Measurements from ENCODE around the gene B4GALT3. TPM values are rescaled to one million over a fixed set of nuclear protein-coding genes. Genes with fewer than 3 reads are reported as not detected.

B4GALT3 gene
- total and polyA plus RNA-seq, 2 of the 4 experiments (the other 2 are of a cell fraction): 19.9 to 36.0 TPM

GRCh38 chr1:161200421-161200991 lies 23.2 kb upstream of the B4GALT3 start:
- Histone ChIP-seq H4K20me1 (ENCODE audit: insufficient read depth, low read length) (no peaks in the 10 kb centered on the region), H4K5ac (ENCODE audit: low read depth, low read length) (peak overlapping the region; percentile 84), H3K27me3 (ENCODE audit: control insufficient read depth, insufficient read depth, low read length) (no peaks in the 10 kb centered on the region), H2BK5ac (ENCODE audit: low read depth, low read length, poor library complexity, severe bottlenecking) (peak overlapping the region; percentile 90), H2AFZ (replicated peaks; ENCODE audit: low read length, poor library complexity) (peak overlapping the region; percentile 98), H3K36me3 (ENCODE audit: control insufficient read depth, insufficient read depth, low read length) (peaks cover 5% of the 10 kb centered on the region; the same call in 1 of the 2 replicates), H2AK9ac (replicated peaks; ENCODE audit: low read depth, low read length, poor library complexity) (peak overlapping the region; percentile 94), H3K4me3 (ENCODE audit: insufficient read depth, low read depth, low read length) (no peak overlapping the region), H4K91ac (ENCODE audit: insufficient read depth, low read depth, low read length) (peak overlapping the region; percentile 98), H2BK120ac (ENCODE audit: low read depth, low read length) (peak overlapping the region; percentile 95; the same call in 1 of the 2 replicates), H3K79me1 (ENCODE audit: low read depth in 1 of 2, low read length in 2 of 2) (peaks cover 14 to 28% of the 10 kb centered on the region in 2 experiments), H3K4me2 (ENCODE audit: low read depth, low read length) (no peak overlapping the region), H3K56ac (ENCODE audit: extremely low read depth, insufficient read depth, low read length) (no peak overlapping the region), H4K8ac (ENCODE audit: low read depth in 2 of 2, low read length in 2 of 2) (peak overlapping the region; percentile 85 to 96; a peak in 3 of 4 replicates), H2BK20ac (ENCODE audit: low read depth, low read length) (0 out of 2 replicates have a peak overlapping the region, but pooled peaks have one; percentile 66), H3K4ac (ENCODE audit: low read depth, low read length) (peak overlapping the region; percentile 94), H3K9me3 (ENCODE audit: control insufficient read depth, insufficient read depth, low read length) (no peaks in the 10 kb centered on the region), H3K14ac (replicated peaks; ENCODE audit: low read depth, low read length) (peak overlapping the region; percentile 99; the same call in 1 of the 2 replicates), H2AK5ac (ENCODE audit: low read depth, low read length) (peak overlapping the region; percentile 94), H3K4me1 (ENCODE audit: control insufficient read depth, insufficient read depth, low read length) (peaks cover 31% of the 10 kb centered on the region), H2BK15ac (ENCODE audit: low read depth, low read length) (peak overlapping the region; percentile 59; the same call in 1 of the 3 replicates), H3K9ac (ENCODE audit: low read depth, low read length) (no peak overlapping the region), H3K9me1 (ENCODE audit: insufficient read depth, low read length) (peaks cover 24% of the 10 kb centered on the region), H3K23ac (ENCODE audit: low read depth, low read length) (peak overlapping the region; percentile 74; the same call in 1 of the 2 replicates), H3K18ac (ENCODE audit: low read depth, low read length) (no peak overlapping the region), H3K27ac (ENCODE audit: insufficient read depth, low read length) (peak overlapping the region; percentile 88; the same call in 1 of the 2 replicates)
- CTCF ChIA-PET: interaction anchor here (0.5 to 0.6 kb wide), 3 partner anchors 88 to 296 kb away, joined by 3 read pairs; no protein-coding TSS in a partner anchor
- ATAC-seq (ENCODE audit: low read depth): no peak
- dilution Hi-C loops (cut with HindIII; ENCODE audit: low sequenced_read_pairs, unreplicated experiment): no loop called here
- in situ Hi-C loops (cut with MboI; ENCODE audit: low sequenced_read_pairs): no loop called here
- POLR2A ChIA-PET (ENCODE audit: unreplicated experiment): interaction anchor here (0.5 kb wide), 1 partner anchor 72 kb away, joined by 3 read pairs; no protein-coding TSS in a partner anchor
- no peak for DNase-seq
- whole genome bisulfite sequencing, 2 experiments (ENCODE audit: extremely low coverage in 2 of 2, insufficient read length in 1 of 2): no CpG with 5 or more reads among the region's 5 CpGs
- intact Hi-C loops (cut with micrococcal nuclease): no loop called here
- TF ChIP-seq BHLHE40 (IDR thresholded peaks at IDR 0.05; ENCODE audit: low read depth, low read length) (no peak), MAZ (IDR thresholded peaks at IDR 0.05; ENCODE audit: borderline replicate concordance, low read depth, low read length) (no peak), RFX5 (IDR thresholded peaks at IDR 0.05; ENCODE audit: low read depth, low read length) (no peak), FOS (IDR thresholded peaks at IDR 0.05; ENCODE audit: low read depth, low read length) (no peak), SMC3 (IDR thresholded peaks at IDR 0.05; ENCODE audit: low read depth, low read length) (no peak), CTCF (conservative IDR thresholded peaks at IDR 0.05; ENCODE audit: low read depth, low read length) (no peak), CEBPB (IDR thresholded peaks at IDR 0.05; ENCODE audit: low read depth, low read length) (no peak), MXI1 (IDR thresholded peaks at IDR 0.05; ENCODE audit: borderline replicate concordance, low read depth, low read length) (no peak), ELK1 (IDR thresholded peaks at IDR 0.05; ENCODE audit: borderline replicate concordance, low read depth, low read length) (no peak), USF2 (IDR thresholded peaks at IDR 0.05; ENCODE audit: low read depth, low read length) (no peak), RCOR1 (IDR thresholded peaks at IDR 0.05; ENCODE audit: insufficient replicate concordance, low read length) (no peak), MAFK (IDR thresholded peaks at IDR 0.05; ENCODE audit: low read depth, low read length) (no peak), CHD1 (IDR thresholded peaks at IDR 0.05; ENCODE audit: low read depth, low read length) (no peak), RAD21 (IDR thresholded peaks at IDR 0.05; ENCODE audit: low read length) (no peak), POLR2A (IDR thresholded peaks at IDR 0.05; ENCODE audit: low read depth, low read length) (no peak)
- no TSS peak for BruUV-seq (replicated peaks)

All from IMR-90 (cell line).